H9 (cell line): Measurements from ENCODE around the gene GANAB. TPM values are rescaled to one million over a fixed set of nuclear protein-coding genes. Genes with fewer than 3 reads are reported as not detected.

Experiments
- DNase-seq: peaks from one replicate; pipeline ENCODE4 v3.0.0-alpha.2; 2017
- H2AFZ ChIP-seq: one replicate; pipeline ENCODE4 v1.6.1; 2013; ENCODE audit warnings: mild to moderate bottlenecking, low read length, control low read depth, moderate library complexity
- H2AK5ac ChIP-seq: 2 replicates; pipeline ENCODE4 v1.6.1; 2013; ENCODE audit warnings: low read length, control low read depth, mixed read lengths; ENCODE audit not compliant: insufficient read length
- H2BK120ac ChIP-seq: one replicate; pipeline ENCODE4 v1.6.1; 2013; ENCODE audit warnings: low read depth, mild to moderate bottlenecking, low read length, control low read depth, inconsistent platforms; ENCODE audit not compliant: poor library complexity, severe bottlenecking
- H2BK12ac ChIP-seq: 2 replicates; pipeline ENCODE4 v1.6.1; 2013; ENCODE audit warnings: low read length, control low read depth, mixed read lengths, low read depth; ENCODE audit not compliant: insufficient read length
- H2BK15ac ChIP-seq: 2 replicates; pipeline ENCODE4 v1.6.1; 2013; ENCODE audit warnings: low read depth, low read length, control low read depth
- H2BK20ac ChIP-seq: one replicate; pipeline ENCODE4 v1.6.1; 2013; ENCODE audit warnings: low read depth, mild to moderate bottlenecking, low read length, control low read depth, inconsistent platforms; ENCODE audit not compliant: poor library complexity, severe bottlenecking
- H2BK5ac ChIP-seq: 2 replicates; pipeline ENCODE4 v1.6.1; 2013; ENCODE audit warnings: low read length, control low read depth, mixed read lengths; ENCODE audit not compliant: insufficient read length
- H3K14ac ChIP-seq: 2 replicates; pipeline ENCODE4 v1.6.1; 2013; ENCODE audit warnings: low read length, control low read depth; ENCODE audit not compliant: insufficient read depth
- H3K18ac ChIP-seq: 2 replicates; pipeline ENCODE4 v1.6.1; 2013; ENCODE audit warnings: low read depth, mild to moderate bottlenecking, mixed read lengths, low read length, control low read depth; ENCODE audit not compliant: insufficient read length
- H3K23ac ChIP-seq: 2 replicates; pipeline ENCODE4 v1.6.1; 2013; ENCODE audit warnings: low read length, control low read depth, mixed read lengths, low read depth; ENCODE audit not compliant: insufficient read length
- H3K23me2 ChIP-seq: 2 replicates; pipeline ENCODE4 v1.6.1; 2013; ENCODE audit warnings: low read depth, mild to moderate bottlenecking, mixed read lengths, low read length, control low read depth; ENCODE audit not compliant: insufficient read length, poor library complexity, severe bottlenecking
- H3K27ac ChIP-seq: 2 replicates; pipeline ENCODE4 v1.5.1; 2013; ENCODE audit warnings: low read length, control low read depth, mixed read lengths, low read depth; ENCODE audit not compliant: insufficient read length
- H3K27me3 ChIP-seq: 2 replicates; pipeline ENCODE4 v1.6.1; 2013; ENCODE audit warnings: low read length, control low read depth, inconsistent platforms; ENCODE audit not compliant: insufficient read depth
- H3K4ac ChIP-seq: 2 replicates; pipeline ENCODE4 v1.6.1; 2013; ENCODE audit warnings: low read depth, mild to moderate bottlenecking, control low read depth, inconsistent platforms, low read length, moderate library complexity
- H3K4me1 ChIP-seq: 2 replicates; pipeline ENCODE4 v1.6.1; 2013; ENCODE audit warnings: low read length, control low read depth, inconsistent platforms; ENCODE audit not compliant: insufficient read depth
- H3K4me2 ChIP-seq: 2 replicates; pipeline ENCODE4 v1.6.1; 2013; ENCODE audit warnings: low read length, control low read depth, mixed read lengths; ENCODE audit not compliant: insufficient read length, insufficient read depth
- H3K56ac ChIP-seq: 2 replicates; pipeline ENCODE4 v1.6.1; 2013; ENCODE audit warnings: low read depth, mild to moderate bottlenecking, mixed read lengths, low read length, control low read depth; ENCODE audit not compliant: insufficient read length
- H3K79me1 ChIP-seq: 2 replicates; pipeline ENCODE4 v1.6.1; 2013; ENCODE audit warnings: low read depth, mild to moderate bottlenecking, moderate library complexity, low read length, control low read depth, inconsistent platforms; ENCODE audit not compliant: insufficient read depth, poor library complexity, severe bottlenecking
- H3K79me2 ChIP-seq: 2 replicates; pipeline ENCODE4 v1.6.1; 2013; ENCODE audit warnings: low read length, control low read depth, inconsistent platforms; ENCODE audit not compliant: insufficient read depth
- H3K9ac ChIP-seq: 2 replicates; pipeline ENCODE4 v1.6.1; 2013; ENCODE audit warnings: low read length, control low read depth, mixed read lengths; ENCODE audit not compliant: insufficient read length; ENCODE audit errors: extremely low read depth
- H3K9me3 ChIP-seq: one replicate; pipeline ENCODE4 v1.6.1; 2013; ENCODE audit warnings: low read depth, low read length, inconsistent platforms; ENCODE audit not compliant: control insufficient read depth
- H3T11ph ChIP-seq: one replicate; pipeline ENCODE4 v1.6.1; 2013; ENCODE audit warnings: mild to moderate bottlenecking, low read length, control low read depth, inconsistent platforms
- H4K20me1 ChIP-seq: one replicate; pipeline ENCODE4 v1.6.1; 2013; ENCODE audit not compliant: control insufficient read depth, insufficient read length, insufficient read depth
- H4K5ac ChIP-seq: 2 replicates; pipeline ENCODE4 v1.6.1; 2013; ENCODE audit warnings: low read depth, mild to moderate bottlenecking, mixed read lengths, low read length, control low read depth; ENCODE audit not compliant: insufficient read length
- H4K8ac ChIP-seq: replicated peaks from 2 replicates; pipeline ENCODE4 v1.6.1; 2013; ENCODE audit warnings: low read length, control low read depth, mixed read lengths, low read depth; ENCODE audit not compliant: insufficient read length
- H4K91ac ChIP-seq: 2 replicates; pipeline ENCODE4 v1.6.1; 2013; ENCODE audit warnings: low read depth, mild to moderate bottlenecking, moderate library complexity, mixed read lengths, low read length, control low read depth; ENCODE audit not compliant: insufficient read length
- H3K27ac Mint-ChIP-seq, 3 experiments: 2 replicates in 2 of 3; 3 replicates in 1 of 3; pipeline ENCODE4 v1.8.0; 2020 to 2021; ENCODE audit warnings: mixed read lengths in 3 of 3, mild to moderate bottlenecking in 1 of 3, moderate library complexity in 1 of 3
- H3K27me3 Mint-ChIP-seq: 2 replicates; pipeline ENCODE4 v1.8.0; 2021; ENCODE audit warnings: low read depth, mild to moderate bottlenecking, moderate library complexity, mixed read lengths
- H3K36me3 Mint-ChIP-seq, 3 experiments: 2 replicates in 2 of 3; 3 replicates in 1 of 3; pipeline ENCODE4 v1.8.0; 2020 to 2021; ENCODE audit warnings: low read depth in 3 of 3, mixed read lengths in 3 of 3; ENCODE audit not compliant: insufficient read depth in 1 of 3
- H3K4me1 Mint-ChIP-seq, 2 experiments: 2 replicates each; pipeline ENCODE4 v1.8.0; 2020; ENCODE audit warnings: mixed read lengths in 2 of 2
- H3K4me3 Mint-ChIP-seq, 2 experiments: 2 replicates in 1 of 2; 3 replicates in 1 of 2; pipeline ENCODE4 v1.8.0; 2020 to 2021; ENCODE audit warnings: mild to moderate bottlenecking in 2 of 2, mixed read lengths in 2 of 2, moderate library complexity in 1 of 2
- H3K9me3 Mint-ChIP-seq, 2 experiments: 2 replicates in 1 of 2; 3 replicates in 1 of 2; pipeline ENCODE4 v1.8.0; 2020; ENCODE audit warnings: mild to moderate bottlenecking in 2 of 2, mixed read lengths in 2 of 2, moderate library complexity in 1 of 2
- CTCF ChIP-seq: fragments of 200-600 bp; sonication (generic); conservative IDR thresholded peaks from 3 replicates; pipeline ENCODE4 v1.8.0; 2021; ENCODE audit warnings: antibody characterized with exemption, mild to moderate bottlenecking
- WGBS: extraction: QIAGEN DNeasy Blood & Tissue Kit; methylation state at CpG from one replicate; pipeline ENCODE4 v1.1.7; 2013; ENCODE audit warnings: missing lambda C conversion rate, low lambda C conversion rate, mixed read lengths; ENCODE audit not compliant: insufficient read length; ENCODE audit errors: extremely low coverage; 5-methylcytosine and 5-hydroxymethylcytosine counted together
- total RNA-seq: library from RNA; stranded (reverse); gene quantifications from 2 replicates; pipeline ENCODE4 v1.2.1, GENCODE V29; 2021

GANAB gene
- total RNA-seq, 1 experiment from 2014 or later = 387 TPM

GRCh38 chr11:62612366-62613290 lies 33.8 kb downstream of the GANAB start, which contains the start of the genes EML3 and ROM1:
TSS of gene EML3 (minus strand) at chr11:62612775. CDS start at chr11:62612457, 318 bp downstream.
TSS of gene ROM1 (plus strand) at chr11:62613257. CDS start at chr11:62613282, 25 bp downstream.
- Mint-ChIP-seq H3K4me3 (peak within 1 kb of the TSS; percentile 85 to 86), H3K27me3 (peaks cover 4% of the 10 kb centered on the region), H3K36me3 (peaks cover 0 to 19% (median 13%) of the 10 kb centered on the region in 3 experiments; a peak in 6 of 7 replicates), H3K27ac (peak within 1 kb of the TSS; percentile 11 to 87 (median 27); a peak in 4 of 7 replicates), H3K4me1 (peaks cover 17 to 34% of the 10 kb centered on the region in 2 experiments), H3K9me3 (no peaks in the 10 kb centered on the region)
- Histone ChIP-seq H3K79me1 (no peaks in the 10 kb centered on the region), H3K79me2 (no peaks in the 10 kb centered on the region), H3K4ac (no peak within 1 kb of the TSS), H2AK5ac (no peak within 1 kb of the TSS), H2AFZ (no peak within 1 kb of the TSS), H3K18ac (no peak within 1 kb of the TSS), H3K9ac (no peak within 1 kb of the TSS), H3K27me3 (no peaks in the 10 kb centered on the region), H3K14ac (peak within 1 kb of the TSS; percentile 23; the same call in 1 of the 2 replicates), H3K56ac (no peak within 1 kb of the TSS), H2BK20ac (no peak within 1 kb of the TSS), H3K4me2 (peak within 1 kb of the TSS; percentile 90), H3K27ac (no peak within 1 kb of the TSS), H3K9me3 (no peaks in the 10 kb centered on the region), H2BK120ac (no peak within 1 kb of the TSS), H4K20me1 (no peaks in the 10 kb centered on the region), H2BK15ac (no peak within 1 kb of the TSS), H4K8ac (no peak within 1 kb of the TSS), H3K4me1 (no peaks in the 10 kb centered on the region), H4K5ac (no peak within 1 kb of the TSS), H2BK12ac (no peak within 1 kb of the TSS), H4K91ac (no peak within 1 kb of the TSS), H2BK5ac (no peak within 1 kb of the TSS), H3T11ph (no peak within 1 kb of the TSS), H3K23me2 (peaks cover 13% of the 10 kb centered on the region), H3K23ac (no peak within 1 kb of the TSS)
- peak; percentile 100 for TF ChIP-seq CTCF
- WGBS = no CpG with 5 or more reads among the region's 91 CpGs
- peak; percentile 97 for DNase-seq
